ENCODE results near the gene NAGPA.

NAGPA gene

GRCh38 chr16:5027086-5027485 is 6.6 kb downstream of the NAGPA start:
- no peak for DNase-seq

GRCh38 chr16:5026664-5027063 is 7.1 kb downstream of the NAGPA start:
- no peak for DNase-seq

GRCh38 chr16:5025171-5025632 is 8.5 kb downstream of the NAGPA start:
- peak; percentile 49 for DNase-seq

- peak; percentile 60 for DNase-seq
Observed at GRCh38 chr16:5024632-5025031, 9.1 kb downstream of the NAGPA start.

- DNase-seq: no peak
Observed at GRCh38 chr16:5022521-5022920, 11.2 kb downstream of the NAGPA start.

- no peak for DNase-seq
Observed at GRCh38 chr16:5020551-5020950, 13.2 kb downstream of the NAGPA start.

GRCh38 chr16:5019775-5020174 is 14.0 kb downstream of the NAGPA start:
- DNase-seq: no peak

GRCh38 chr16:5018793-5019192 is 14.9 kb downstream of the NAGPA start:
- no peak for DNase-seq

GRCh38 chr16:5017678-5017969 is 16.1 kb downstream of the NAGPA start:
- no peak for DNase-seq

- DNase-seq: no peak
Observed at GRCh38 chr16:5016967-5017677, 16.6 kb downstream of the NAGPA start.

GRCh38 chr16:5015887-5016286 is 17.8 kb downstream of the NAGPA start:
- no peak for DNase-seq

- no peak for DNase-seq
Observed at GRCh38 chr16:5015351-5015750, 18.4 kb downstream of the NAGPA start.

GRCh38 chr16:5012887-5013286 is 20.8 kb downstream of the NAGPA start:
- no peak for DNase-seq

GRCh38 chr16:5011637-5012036 is 22.1 kb downstream of the NAGPA start:
- DNase-seq: no peak

- no peak for DNase-seq
Observed at GRCh38 chr16:5010576-5011329, 23.0 kb downstream of the NAGPA start.

GRCh38 chr16:5008311-5008731 is 25.4 kb downstream of the NAGPA start:
- DNase-seq: no peak

- DNase-seq: no peak
Observed at GRCh38 chr16:5007256-5007655, 26.5 kb downstream of the NAGPA start.

- no peak for DNase-seq
Observed at GRCh38 chr16:5006348-5007193, 27.2 kb downstream of the NAGPA start.

- no peak for DNase-seq
Observed at GRCh38 chr16:5005916-5006315, 27.8 kb downstream of the NAGPA start.

- no peak for DNase-seq
Observed at GRCh38 chr16:5004311-5004710, 29.4 kb downstream of the NAGPA start.

- no peak for DNase-seq
Observed at GRCh38 chr16:5003828-5004227, 29.9 kb downstream of the NAGPA start.

GRCh38 chr16:5003211-5003610 is 30.5 kb downstream of the NAGPA start:
- no peak for DNase-seq

GRCh38 chr16:5002699-5003143 is 31.0 kb downstream of the NAGPA start:
- DNase-seq: no peak

- DNase-seq: no peak
Observed at GRCh38 chr16:5001986-5002385, 31.7 kb downstream of the NAGPA start.
